PC-3 (cell line): ENCODE measurements around the gene PHAF1.

ENCODE experiments used
- EZH2phosphoT487 ChIP-seq: fragments of 300-600 bp; sonication (generic); IDR thresholded peaks from 2 replicates; pipeline ENCODE4 v1.6.1; 2018; ENCODE audit warnings: mild to moderate bottlenecking, antibody characterized with exemption, low read length, borderline replicate concordance
- TF ChIP-seq, protein P1 (sequence below): fragments of 300-600 bp; sonication (generic); conservative IDR thresholded peaks from 2 replicates; pipeline ENCODE4 v1.5.1; 2017; ENCODE audit warnings: antibody characterized with exemption, low read depth, mild to moderate bottlenecking, low read length

DNA sequence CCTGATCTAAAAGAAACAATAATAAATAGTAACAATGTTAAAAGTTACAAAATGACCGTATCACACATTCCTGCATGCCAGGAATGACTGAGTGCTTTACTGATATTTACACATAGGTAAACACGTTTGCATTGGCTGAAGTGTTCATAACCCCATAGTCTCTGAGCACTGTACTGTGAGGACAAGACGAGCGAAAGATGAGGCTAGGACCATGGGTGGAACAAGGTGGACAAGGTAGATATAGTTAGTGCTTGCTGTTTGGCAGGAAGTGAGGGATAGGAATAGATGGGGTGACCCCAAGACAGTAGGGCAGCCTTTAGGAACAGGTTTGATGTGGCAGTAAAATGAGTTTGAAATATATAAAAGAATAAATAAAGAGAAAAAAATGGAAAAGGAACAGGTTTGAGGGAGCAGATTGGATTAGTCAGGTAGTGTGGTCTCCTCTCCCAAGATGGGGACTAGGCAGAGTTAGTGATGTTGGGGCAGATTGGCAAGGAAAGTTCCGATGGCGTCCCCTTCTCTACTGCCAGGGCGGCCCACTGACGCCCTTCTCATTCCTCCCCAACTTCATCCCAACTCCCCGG is 81.8 kb downstream of the PHAF1 start:
- TF ChIP-seq, protein P1, sequence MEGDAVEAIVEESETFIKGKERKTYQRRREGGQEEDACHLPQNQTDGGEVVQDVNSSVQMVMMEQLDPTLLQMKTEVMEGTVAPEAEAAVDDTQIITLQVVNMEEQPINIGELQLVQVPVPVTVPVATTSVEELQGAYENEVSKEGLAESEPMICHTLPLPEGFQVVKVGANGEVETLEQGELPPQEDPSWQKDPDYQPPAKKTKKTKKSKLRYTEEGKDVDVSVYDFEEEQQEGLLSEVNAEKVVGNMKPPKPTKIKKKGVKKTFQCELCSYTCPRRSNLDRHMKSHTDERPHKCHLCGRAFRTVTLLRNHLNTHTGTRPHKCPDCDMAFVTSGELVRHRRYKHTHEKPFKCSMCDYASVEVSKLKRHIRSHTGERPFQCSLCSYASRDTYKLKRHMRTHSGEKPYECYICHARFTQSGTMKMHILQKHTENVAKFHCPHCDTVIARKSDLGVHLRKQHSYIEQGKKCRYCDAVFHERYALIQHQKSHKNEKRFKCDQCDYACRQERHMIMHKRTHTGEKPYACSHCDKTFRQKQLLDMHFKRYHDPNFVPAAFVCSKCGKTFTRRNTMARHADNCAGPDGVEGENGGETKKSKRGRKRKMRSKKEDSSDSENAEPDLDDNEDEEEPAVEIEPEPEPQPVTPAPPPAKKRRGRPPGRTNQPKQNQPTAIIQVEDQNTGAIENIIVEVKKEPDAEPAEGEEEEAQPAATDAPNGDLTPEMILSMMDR = no peak
- TF ChIP-seq EZH2phosphoT487 = no peak
